B cell (primary cell): ENCODE data around the gene RERG. TPM values are rescaled to one million over a fixed set of nuclear protein-coding genes. Genes with fewer than 3 reads are reported as not detected.

Experiments used
- ATAC-seq: fragments of 200-7000 bp; cut with Tn5 transposase; one replicate; pipeline ENCODE4 v1.10.0; 2021; ENCODE audit warnings: low read depth, mild to moderate bottlenecking, moderate number of reproducible peaks, moderate library complexity
- CTCF ChIA-PET: fragments of 350-600 bp; sonication (Branson Sonifier 250); formaldehyde crosslinking; loops from one replicate; lab custom pipeline; 2021; ENCODE audit warnings: antibody characterized with exemption, inconsistent platforms; lab: Charles Lee
- POLR2A ChIA-PET: fragments of 350-600 bp; sonication (Branson Sonifier 250); formaldehyde crosslinking; loops from one replicate; lab custom pipeline; 2021; ENCODE audit warnings: antibody characterized with exemption; lab: Charles Lee
- DNase-seq: peaks from one replicate; pipeline ENCODE4 v3.0.0; 2013
- H2AFZ ChIP-seq: 2 replicates; pipeline ENCODE4 v1.6.1; 2012; ENCODE audit warnings: mild to moderate bottlenecking, low read depth, low read length; ENCODE audit not compliant: insufficient read depth, poor library complexity, severe bottlenecking
- H3K27ac ChIP-seq, 2 donors: 1 replicate in 1 of 2; 2 replicates in 1 of 2; pipeline ENCODE4 v1.5.1; 2012 to 2013; ENCODE audit warnings: low read length in 2 of 2, mild to moderate bottlenecking in 2 of 2, moderate library complexity in 1 of 2
- H3K27me3 ChIP-seq, 4 experiments: fragments of 200-600 bp in 1 of 4; sonication (generic) in 1 of 4; replicated peaks in 1 of 4; 1 replicate in 2 of 4; 2 replicates in 2 of 4; pipeline versions ENCODE4 v1.6.1 to v1.7.0; 2013 to 2016; ENCODE audit warnings: low read length in 3 of 4, mild to moderate bottlenecking in 2 of 4, mixed read lengths in 1 of 4, moderate library complexity in 1 of 4; ENCODE audit not compliant: insufficient read depth in 4 of 4, control insufficient read depth in 3 of 4; ENCODE audit errors: control extremely low read depth in 1 of 4
- H3K36me3 ChIP-seq, 2 experiments: replicated peaks in 1 of 2; 1 replicate in 1 of 2; 2 replicates in 1 of 2; pipeline versions ENCODE4 v1.6.1 to v1.7.1; 2013; ENCODE audit warnings: low read length in 1 of 2; ENCODE audit not compliant: insufficient read depth in 2 of 2, control insufficient read depth in 1 of 2; ENCODE audit errors: control extremely low read depth in 1 of 2, extremely low read depth in 1 of 2
- H3K4me1 ChIP-seq, 2 donors: fragments of 200-600 bp in 1 of 2; sonication (generic) in 1 of 2; 1 replicate in 1 of 2; 2 replicates in 1 of 2; pipeline versions ENCODE4 v1.5.1 to v1.6.1; 2013 to 2017; ENCODE audit warnings: low read length in 2 of 2; ENCODE audit not compliant: control insufficient read depth in 2 of 2, insufficient read depth in 2 of 2
- H3K4me2 ChIP-seq: replicated peaks from 2 replicates; pipeline ENCODE3; 2012; ENCODE audit warnings: mild to moderate bottlenecking, low read depth, low read length; ENCODE audit not compliant: poor library complexity, severe bottlenecking
- H3K4me3 ChIP-seq, 5 experiments: fragments of 200-600 bp in 1 of 5; sonication (generic) in 1 of 5; 1 replicate in 3 of 5; 2 replicates in 2 of 5; pipeline versions ENCODE4 v1.5.1 to v1.7.0; 2011 to 2016; ENCODE audit warnings: low read length in 4 of 5, mild to moderate bottlenecking in 4 of 5, low read depth in 2 of 5, control low read depth in 1 of 5, moderate library complexity in 1 of 5; ENCODE audit not compliant: insufficient read depth in 1 of 5; ENCODE audit errors: control extremely low read depth in 1 of 5, extremely low read depth in 1 of 5
- H3K79me2 ChIP-seq: fragments of 200-600 bp; sonication (generic); one replicate; pipeline ENCODE4 v1.6.0; 2016; ENCODE audit warnings: low read length; ENCODE audit not compliant: control insufficient read depth, insufficient read depth
- H3K9ac ChIP-seq: fragments of 200-600 bp; sonication (generic); 2 replicates; pipeline ENCODE4 v1.6.1; 2017; ENCODE audit warnings: mild to moderate bottlenecking, low read length, moderate library complexity
- H3K9me3 ChIP-seq, 3 donors: one replicate each; pipeline versions ENCODE4 v1.6.1 to v1.7.1; 2013; ENCODE audit warnings: low read length in 2 of 3; ENCODE audit not compliant: control insufficient read depth in 2 of 3, insufficient read depth in 1 of 3; ENCODE audit errors: control extremely low read depth in 1 of 3
- H4K20me1 ChIP-seq: 2 replicates; pipeline ENCODE4 v1.6.0; 2012; ENCODE audit warnings: mild to moderate bottlenecking, low read length; ENCODE audit not compliant: insufficient read depth, control insufficient read depth, poor library complexity, severe bottlenecking
- H3K27ac Mint-ChIP-seq: one replicate; pipeline ENCODE4 v1.8.0; 2021; ENCODE audit warnings: mixed read lengths
- H3K27me3 Mint-ChIP-seq: one replicate; pipeline ENCODE4 v1.8.0; 2021; ENCODE audit warnings: mixed read lengths
- H3K4me1 Mint-ChIP-seq: one replicate; pipeline ENCODE4 v1.8.0; 2021; ENCODE audit warnings: mixed read lengths
- H3K4me3 Mint-ChIP-seq: one replicate; pipeline ENCODE4 v1.8.0; 2021; ENCODE audit warnings: mixed read lengths
- H3K9me3 Mint-ChIP-seq: one replicate; pipeline ENCODE4 v1.8.0; 2022; ENCODE audit warnings: mixed read lengths; ENCODE audit not compliant: insufficient read depth
- CTCF ChIP-seq: fragments of 200-600 bp; IDR thresholded peaks from one replicate; pipeline ENCODE4 v1.8.0; 2022; ENCODE audit warnings: antibody characterized with exemption, mild to moderate bottlenecking
- EZH2 ChIP-seq: IDR thresholded peaks from 2 replicates; pipeline ENCODE4 v1.6.1; 2012; ENCODE audit warnings: borderline replicate concordance, low read depth, mild to moderate bottlenecking, moderate library complexity, low read length; ENCODE audit not compliant: insufficient read depth, poor library complexity, severe bottlenecking
- WGBS: methylation state at CpG from one replicate; pipeline ENCODE4 v1.1.5; 2013; ENCODE audit warnings: missing lambda C conversion rate; ENCODE audit not compliant: insufficient coverage; 5-methylcytosine and 5-hydroxymethylcytosine counted together
- intact Hi-C: fragments of 100-400 bp; cut with micrococcal nuclease; formaldehyde crosslinking; loops from one replicate; pipeline ENCODE4 v1.10.0; 2022
- polyA plus RNA-seq: library from polyadenylated mRNA; depleted of rRNA; stranded (reverse); fragments of >200 nt; gene quantifications from 2 replicates; pipeline ENCODE4 v1.2.3, GENCODE V29; 2012
- total RNA-seq, 2 donors: library from RNA; stranded (reverse); fragments of 120-200 nt in 1 of 2; gene quantifications; 1 replicate in 1 of 2; 2 replicates in 1 of 2; pipeline versions ENCODE4 v1.2.3 to v1.2.4, GENCODE V29; 2013 to 2022

Gene RERG
- total and polyA plus RNA-seq, 2 donors (not counting 1 experiment from before 2014, with no cell fraction given) = not detected

- CTCF ChIA-PET = no interaction called here
- no peaks in the 10 kb centered on the region for H3K9me3 Mint-ChIP-seq
- H3K4me1 Mint-ChIP-seq = no peaks in the 10 kb centered on the region
- ATAC-seq = no peak
- WGBS = 81% methylated on average over 3 of the region's 4 CpGs
- intact Hi-C loops = no loop called here
- Histone ChIP-seq H3K4me1 (no peaks in the 10 kb centered on the region), H4K20me1 (no peaks in the 10 kb centered on the region), H3K27ac (no peak overlapping the region), H3K36me3 (no peaks in the 10 kb centered on the region), H2AFZ (no peak overlapping the region), H3K4me3 (no peak overlapping the region), H3K79me2 (no peaks in the 10 kb centered on the region), H3K4me2 (no peak overlapping the region), H3K9ac (no peak overlapping the region), H3K27me3 (no peaks in the 10 kb centered on the region), H3K9me3 (no peaks in the 10 kb centered on the region)
- no peak overlapping the region for H3K4me3 Mint-ChIP-seq
- H3K27ac Mint-ChIP-seq = no peak overlapping the region
- no peak for DNase-seq
- POLR2A ChIA-PET = no interaction called here
- TF ChIP-seq EZH2 (no peak), CTCF (no peak)
- peaks cover 13% of the 10 kb centered on the region for H3K27me3 Mint-ChIP-seq
Measured at GRCh38 chr12:15206338-15206737, 14.9 kb downstream of the RERG start.

- H3K9me3 Mint-ChIP-seq = no peaks in the 10 kb centered on the region
- ATAC-seq = no peak
- DNase-seq = no peak
- H3K4me3 Mint-ChIP-seq = no peak overlapping the region
- H3K4me2 ChIP-seq = no peak overlapping the region
- H3K9me3 ChIP-seq = no peaks in the 10 kb centered on the region
- WGBS = no CpG with 5 or more reads among the region's 8 CpGs
- TF ChIP-seq EZH2 (no peak), CTCF (no peak)
- no peak overlapping the region for H3K9ac ChIP-seq
- no peaks in the 10 kb centered on the region for H4K20me1 ChIP-seq
- H3K4me1 Mint-ChIP-seq = no peaks in the 10 kb centered on the region
- no peaks in the 10 kb centered on the region for H3K4me1 ChIP-seq
- peaks cover 8% of the 10 kb centered on the region for H3K27me3 Mint-ChIP-seq
- H3K4me3 ChIP-seq = no peak overlapping the region
- H3K36me3 ChIP-seq = no peaks in the 10 kb centered on the region
- H3K79me2 ChIP-seq = no peaks in the 10 kb centered on the region
- H3K27me3 ChIP-seq = no peaks in the 10 kb centered on the region
- CTCF ChIA-PET = no interaction called here
- intact Hi-C loops = no loop called here
- H3K27ac ChIP-seq = no peak overlapping the region
- H3K27ac Mint-ChIP-seq = no peak overlapping the region
- POLR2A ChIA-PET = no interaction called here
- H2AFZ ChIP-seq = no peak overlapping the region
Measured at GRCh38 chr12:15205341-15206010, 15.7 kb downstream of the RERG start.
